Uterus (tissue), 4 donors: ENCODE data around the gene CLIP2. TPM values are rescaled to one million over a fixed set of nuclear protein-coding genes. Genes with fewer than 3 reads are reported as not detected.
"Not testable (repeated sequence)": the region's sequence is repeated elsewhere in the genome, so short reads cannot be mapped to it uniquely, and the experiment has no call there.

Experiments used
- DNase-seq, 2 donors: peaks; one replicate each; pipeline ENCODE4 v3.0.0-alpha.2; 2019 to 2020
- H3K27ac ChIP-seq, 2 donors: fragments of 200-600 bp; sonication (generic); 1 replicate in 1 of 2; 2 replicates in 1 of 2; pipeline ENCODE4 v1.5.1; 2016 to 2018
- H3K27me3 ChIP-seq, 2 donors: fragments of 200-600 bp; sonication (generic); one replicate each; pipeline ENCODE4 v1.5.1; 2018 to 2019; ENCODE audit warnings: control low read depth in 1 of 2
- H3K36me3 ChIP-seq, 2 donors: fragments of 200-600 bp; sonication (generic); one replicate each; pipeline ENCODE4 v1.5.1; 2019; ENCODE audit warnings: control low read depth in 1 of 2
- H3K4me1 ChIP-seq, 2 donors: fragments of 200-600 bp; sonication (generic); one replicate each; pipeline ENCODE4 v1.5.1; 2018 to 2019; ENCODE audit warnings: control low read depth in 1 of 2
- H3K4me3 ChIP-seq, 2 donors: fragments of 200-600 bp; sonication (generic); 1 replicate in 1 of 2; 2 replicates in 1 of 2; pipeline ENCODE4 v1.5.1; 2018 to 2019; ENCODE audit warnings: mild to moderate bottlenecking in 1 of 2
- H3K9me3 ChIP-seq, 2 donors: fragments of 200-600 bp; sonication (generic); one replicate each; pipeline ENCODE4 v1.5.1; 2019; ENCODE audit warnings: control low read depth in 1 of 2
- POLR2A ChIP-seq, 2 donors: fragments of 450-650 bp; IDR thresholded peaks; one replicate each; pipeline ENCODE4 v1.6.1; 2016; ENCODE audit warnings: antibody characterized with exemption in 2 of 2, mild to moderate bottlenecking in 1 of 2, moderate library complexity in 1 of 2
- intact Hi-C: fragments of 100-400 bp; cut with DNase I; formaldehyde crosslinking; loops from one replicate; pipeline ENCODE4 v1.15.1; 2023; ENCODE audit warnings: low total_unique reads
- total RNA-seq, 4 donors: library from RNA; depleted of rRNA in 3 of 4; stranded (reverse); fragments of >200 nt in 3 of 4; gene quantifications; one replicate each; pipeline versions ENCODE4 v1.1.0 to v1.2.4, GENCODE V29; 2014 to 2023
- TF ChIP-seq, protein P1 (sequence below), 4 experiments: fragments of 200-600 bp in 2 of 4; fragments of 450-650 bp in 2 of 4; sonication (generic) in 2 of 4; IDR thresholded peaks; one replicate each; pipeline ENCODE4 v1.5.1; 2016 to 2019; ENCODE audit warnings: antibody characterized with exemption in 4 of 4, mild to moderate bottlenecking in 2 of 4, moderate library complexity in 1 of 4
- donor health status: DM: yes; HTN: yes; CAD: no.

The CLIP2 gene
- total RNA-seq, 4 donors from 2014 or later, result 20.3 to 41.8 (median 28.4) TPM

DNA sequence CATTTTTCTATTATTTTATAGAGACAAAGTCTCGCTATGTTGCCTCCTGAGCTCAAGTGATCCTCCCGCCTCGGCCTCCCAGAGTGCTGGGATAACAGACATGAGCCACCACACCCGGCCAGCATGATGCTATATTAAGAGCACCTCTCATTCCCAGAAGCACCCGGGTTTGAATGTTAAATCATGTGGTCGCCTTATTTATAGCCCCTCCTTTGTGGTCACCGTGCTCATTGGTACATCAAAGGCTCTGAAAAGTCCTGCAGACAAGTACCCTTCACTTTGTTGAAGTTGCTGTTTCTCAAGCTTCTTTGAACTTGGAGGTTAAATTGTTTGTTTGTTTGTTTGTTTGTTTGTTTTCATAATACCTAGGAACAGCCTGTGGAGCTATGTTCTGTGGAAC is 40.0 kb downstream of the CLIP2 start:
- H3K9me3 ChIP-seq, result no peaks in the 10 kb centered on the region
- DNase-seq, result no peak
- H3K27ac ChIP-seq, result no peak overlapping the region
- no peaks in the 10 kb centered on the region for H3K27me3 ChIP-seq
- H3K4me1 ChIP-seq, result no peaks in the 10 kb centered on the region
- H3K4me3 ChIP-seq, result no peak overlapping the region
- no peak for TF ChIP-seq POLR2A (IDR thresholded peaks at IDR 0.05)
- TF ChIP-seq, protein P1, sequence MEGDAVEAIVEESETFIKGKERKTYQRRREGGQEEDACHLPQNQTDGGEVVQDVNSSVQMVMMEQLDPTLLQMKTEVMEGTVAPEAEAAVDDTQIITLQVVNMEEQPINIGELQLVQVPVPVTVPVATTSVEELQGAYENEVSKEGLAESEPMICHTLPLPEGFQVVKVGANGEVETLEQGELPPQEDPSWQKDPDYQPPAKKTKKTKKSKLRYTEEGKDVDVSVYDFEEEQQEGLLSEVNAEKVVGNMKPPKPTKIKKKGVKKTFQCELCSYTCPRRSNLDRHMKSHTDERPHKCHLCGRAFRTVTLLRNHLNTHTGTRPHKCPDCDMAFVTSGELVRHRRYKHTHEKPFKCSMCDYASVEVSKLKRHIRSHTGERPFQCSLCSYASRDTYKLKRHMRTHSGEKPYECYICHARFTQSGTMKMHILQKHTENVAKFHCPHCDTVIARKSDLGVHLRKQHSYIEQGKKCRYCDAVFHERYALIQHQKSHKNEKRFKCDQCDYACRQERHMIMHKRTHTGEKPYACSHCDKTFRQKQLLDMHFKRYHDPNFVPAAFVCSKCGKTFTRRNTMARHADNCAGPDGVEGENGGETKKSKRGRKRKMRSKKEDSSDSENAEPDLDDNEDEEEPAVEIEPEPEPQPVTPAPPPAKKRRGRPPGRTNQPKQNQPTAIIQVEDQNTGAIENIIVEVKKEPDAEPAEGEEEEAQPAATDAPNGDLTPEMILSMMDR (IDR thresholded peaks at IDR 0.05), result no peak
- intact Hi-C loops, result no loop called here
- no peaks in the 10 kb centered on the region for H3K36me3 ChIP-seq

DNA sequence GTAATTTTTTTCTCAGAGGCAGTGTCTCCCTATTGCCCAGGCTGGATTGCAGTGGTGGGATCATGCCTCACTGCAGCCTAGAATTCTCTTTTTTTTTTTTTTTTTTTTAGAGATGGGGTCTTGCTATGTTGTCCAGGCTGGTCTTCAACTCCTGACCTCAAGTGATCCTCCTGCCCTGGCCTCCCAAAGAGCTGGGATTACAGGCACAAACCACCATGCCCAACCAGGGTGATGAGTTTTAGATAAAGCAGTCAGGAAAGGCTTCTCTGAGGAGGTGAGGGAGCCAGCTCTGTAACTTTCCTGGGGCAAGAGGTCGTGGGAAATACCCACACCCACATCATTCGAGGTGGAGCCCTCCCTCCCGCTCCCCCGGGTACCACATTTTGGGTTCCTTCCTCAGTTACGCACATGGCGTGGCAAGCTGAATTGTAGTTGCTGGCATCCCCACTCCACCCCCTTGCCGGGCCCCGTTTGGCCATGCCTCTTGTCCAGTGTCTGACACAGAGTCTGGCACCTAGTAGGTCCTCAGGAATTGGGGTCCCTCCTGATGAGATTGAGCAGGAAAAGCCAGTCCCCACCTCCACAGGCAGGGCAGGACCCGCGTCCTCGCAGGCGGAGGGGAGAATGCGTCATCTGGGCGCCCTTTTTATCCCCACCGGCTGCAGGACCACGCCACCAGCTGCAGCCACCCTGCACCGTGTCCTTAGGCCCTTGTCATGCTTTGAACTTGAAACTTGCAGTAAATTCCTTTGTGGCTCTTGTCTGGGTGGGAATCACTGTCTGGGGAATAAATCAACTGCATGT is 43.4 kb downstream of the CLIP2 start:
- H3K9me3 ChIP-seq, result no peaks in the 10 kb centered on the region
- no peak for TF ChIP-seq POLR2A (IDR thresholded peaks at IDR 0.05)
- TF ChIP-seq, protein P1 (IDR thresholded peaks at IDR 0.05), result no peak
- no peaks in the 10 kb centered on the region for H3K36me3 ChIP-seq

DNA sequence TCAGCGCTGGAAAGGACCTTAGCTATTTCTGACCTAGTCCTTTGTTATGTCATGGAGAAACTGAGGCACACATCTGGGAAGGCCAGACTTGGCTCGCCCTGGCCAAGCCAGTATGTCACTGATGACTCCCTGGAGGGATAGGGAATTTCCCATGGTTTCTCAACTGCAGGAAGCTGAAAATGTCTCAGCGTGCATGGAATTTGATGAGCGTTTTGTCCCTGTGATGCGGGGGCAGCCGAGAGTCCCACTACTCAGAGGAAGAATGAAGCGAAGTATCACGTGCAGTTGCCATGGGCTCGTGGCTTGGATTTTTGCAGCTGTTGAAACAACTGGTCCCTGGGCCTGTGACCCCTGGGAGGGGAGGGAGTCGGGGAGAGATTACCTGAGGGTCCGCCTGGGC is 44.8 kb downstream of the CLIP2 start:
- no peaks in the 10 kb centered on the region for H3K27me3 ChIP-seq
- TF ChIP-seq, protein P1 (IDR thresholded peaks at IDR 0.05), result no peak
- no peak for TF ChIP-seq POLR2A (IDR thresholded peaks at IDR 0.05)
- DNase-seq, result no peak
- no peak overlapping the region for H3K27ac ChIP-seq
- intact Hi-C loops, result no loop called here
- no peaks in the 10 kb centered on the region for H3K36me3 ChIP-seq
- no peaks in the 10 kb centered on the region for H3K9me3 ChIP-seq
- H3K4me3 ChIP-seq, result no peak overlapping the region
- no peaks in the 10 kb centered on the region for H3K4me1 ChIP-seq

More for the DNA sequence above, 43.4 kb downstream of the CLIP2 start:
- Histone ChIP-seq H3K4me1 (no peaks in the 10 kb centered on the region), H3K4me3 (no peak overlapping the region), H3K27ac (no peak overlapping the region), H3K27me3 (no peaks in the 10 kb centered on the region)
- no peak for DNase-seq
- intact Hi-C loops, result no loop called here

DNA sequence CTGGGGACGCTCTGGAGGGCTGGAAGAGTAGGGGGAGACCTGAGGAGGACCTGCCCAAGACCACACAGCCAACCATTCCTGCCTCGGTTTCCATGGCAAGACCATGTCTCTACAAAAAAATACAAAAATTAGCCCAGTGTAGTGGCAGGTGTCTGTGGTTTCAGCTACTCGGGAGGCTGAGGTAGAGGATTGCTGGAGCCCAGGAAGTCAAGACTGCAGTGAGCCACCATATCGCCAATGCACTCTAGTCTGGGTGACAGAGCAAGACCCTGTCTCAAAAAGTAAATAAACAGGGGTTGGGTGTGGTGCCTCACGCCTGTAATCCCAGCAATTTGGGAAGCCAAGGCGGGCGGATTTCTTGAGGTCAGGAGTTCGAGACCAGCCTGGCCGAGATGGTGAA is 48.7 kb downstream of the CLIP2 start:
- Histone ChIP-seq H3K4me3 (no peak overlapping the region), H3K36me3 (no peaks in the 10 kb centered on the region), H3K9me3 (no peaks in the 10 kb centered on the region), H3K4me1 (no peaks in the 10 kb centered on the region), H3K27me3 (no peaks in the 10 kb centered on the region), H3K27ac (no peak overlapping the region)
- no peak for DNase-seq
- intact Hi-C loops, result no loop called here
- no peak for TF ChIP-seq POLR2A (IDR thresholded peaks at IDR 0.05)
- TF ChIP-seq, protein P1 (IDR thresholded peaks at IDR 0.05), result no peak

DNA sequence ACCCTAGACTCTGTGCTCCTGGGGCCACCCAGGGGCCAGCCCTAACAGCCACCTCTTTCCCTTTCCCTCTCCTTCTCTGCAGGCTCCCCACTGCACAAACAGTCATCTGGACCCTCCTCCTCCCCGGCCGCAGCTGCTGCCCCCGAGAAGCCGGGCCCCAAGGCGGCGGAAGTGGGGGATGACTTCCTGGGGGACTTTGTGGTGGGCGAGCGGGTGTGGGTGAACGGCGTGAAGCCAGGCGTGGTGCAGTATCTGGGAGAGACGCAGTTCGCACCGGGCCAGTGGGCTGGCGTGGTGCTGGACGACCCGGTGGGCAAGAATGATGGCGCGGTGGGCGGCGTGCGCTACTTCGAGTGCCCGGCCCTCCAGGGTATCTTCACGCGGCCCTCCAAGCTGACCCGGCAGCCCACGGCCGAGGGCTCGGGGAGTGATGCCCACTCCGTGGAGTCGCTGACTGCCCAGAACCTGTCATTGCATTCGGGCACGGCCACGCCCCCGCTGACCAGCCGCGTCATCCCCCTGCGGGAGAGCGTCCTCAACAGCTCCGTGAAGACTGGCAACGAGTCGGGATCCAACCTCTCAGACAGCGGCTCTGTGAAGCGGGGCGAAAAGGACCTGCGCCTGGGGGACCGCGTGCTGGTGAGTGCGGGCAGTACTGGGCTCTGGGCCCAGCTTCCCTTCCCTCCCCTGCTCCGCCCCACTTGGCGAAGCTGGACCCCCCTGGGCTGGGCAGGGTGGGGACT is 49.3 kb downstream of the CLIP2 start:
- TF ChIP-seq POLR2A (IDR thresholded peaks at IDR 0.05), result no peak
- intact Hi-C loops, result no loop called here
- H3K36me3 ChIP-seq, result no peaks in the 10 kb centered on the region
- no peak for DNase-seq
- H3K27me3 ChIP-seq, result no peaks in the 10 kb centered on the region
- H3K27ac ChIP-seq, result no peak overlapping the region
- H3K4me3 ChIP-seq, result no peak overlapping the region
- no peaks in the 10 kb centered on the region for H3K9me3 ChIP-seq
- H3K4me1 ChIP-seq, result no peaks in the 10 kb centered on the region

DNA sequence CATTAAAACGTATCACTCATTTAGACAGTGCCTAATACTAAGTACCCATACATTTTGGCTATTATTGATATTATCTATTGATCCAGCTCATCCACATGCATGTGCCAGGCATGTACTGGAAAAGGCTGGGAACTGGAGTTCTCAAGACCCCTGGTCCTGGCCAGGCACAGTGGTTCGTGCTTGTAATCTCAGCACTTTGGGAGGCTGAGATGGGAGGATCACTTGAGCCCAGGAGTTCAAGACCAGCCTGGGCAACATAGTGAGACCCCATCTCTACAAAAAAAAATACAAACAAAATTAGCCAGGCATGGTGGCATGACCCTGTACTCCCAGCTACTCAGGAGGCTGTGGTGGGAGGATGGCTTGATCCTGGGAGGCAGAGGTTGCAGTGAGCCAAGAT is 50.4 kb downstream of the CLIP2 start:
- H3K27ac ChIP-seq, H3K27me3 ChIP-seq, H3K36me3 ChIP-seq, H3K9me3 ChIP-seq, H3K4me3 ChIP-seq, intact Hi-C loops, DNase-seq, H3K4me1 ChIP-seq: not testable (repeated sequence)
